Measurements from ENCODE around the gene GPR139.

GRCh38 chr16:20061132-20061531, 12.6 kb downstream of the GPR139 start:
- TF ChIP-seq CTCF (conservative IDR thresholded peaks at IDR 0.05; ENCODE audit: low read depth, low read length) = no peak
- no peak for TF ChIP-seq EZH2 (IDR thresholded peaks at IDR 0.05; ENCODE audit: low read length, unreplicated experiment)
- TF ChIP-seq EZH2phosphoT487 (IDR thresholded peaks at IDR 0.05; ENCODE audit: borderline replicate concordance, low read length) = no peak

All from PC-3 (cell line).